Neuron (in vitro differentiated cells): Measurements from ENCODE around the gene FIBCD1.

Source experiments
- H2AFZ ChIP-seq: one replicate; pipeline ENCODE4 v1.6.1; 2013; ENCODE audit warnings: low read depth, mild to moderate bottlenecking, inconsistent platforms, low read length, moderate library complexity
- H3K27me3 ChIP-seq: one replicate; pipeline ENCODE4 v1.6.1; 2013; ENCODE audit warnings: low read length; ENCODE audit not compliant: insufficient read depth
- H3K36me3 ChIP-seq: one replicate; pipeline ENCODE4 v1.6.1; 2013; ENCODE audit warnings: low read length; ENCODE audit not compliant: insufficient read depth
- H3K4me1 ChIP-seq: one replicate; pipeline ENCODE4 v1.6.1; 2013; ENCODE audit warnings: low read length; ENCODE audit not compliant: insufficient read depth
- H3K4me3 ChIP-seq: 2 replicates; pipeline ENCODE4 v1.5.1; 2013; ENCODE audit warnings: mild to moderate bottlenecking, low read length, moderate library complexity
- H3K9me3 ChIP-seq: one replicate; pipeline ENCODE4 v1.6.1; 2013; ENCODE audit warnings: low read length

The FIBCD1 gene

GRCh38 chr9:130934702-130935647 is 4.1 kb downstream of the FIBCD1 start:
- H3K4me1 ChIP-seq = peaks cover 12% of the 10 kb centered on the region
- no peak overlapping the region for H2AFZ ChIP-seq
- no peaks in the 10 kb centered on the region for H3K9me3 ChIP-seq
- H3K36me3 ChIP-seq = no peaks in the 10 kb centered on the region
- H3K27me3 ChIP-seq = peaks cover 68% of the 10 kb centered on the region
- H3K4me3 ChIP-seq = no peak overlapping the region

DNA sequence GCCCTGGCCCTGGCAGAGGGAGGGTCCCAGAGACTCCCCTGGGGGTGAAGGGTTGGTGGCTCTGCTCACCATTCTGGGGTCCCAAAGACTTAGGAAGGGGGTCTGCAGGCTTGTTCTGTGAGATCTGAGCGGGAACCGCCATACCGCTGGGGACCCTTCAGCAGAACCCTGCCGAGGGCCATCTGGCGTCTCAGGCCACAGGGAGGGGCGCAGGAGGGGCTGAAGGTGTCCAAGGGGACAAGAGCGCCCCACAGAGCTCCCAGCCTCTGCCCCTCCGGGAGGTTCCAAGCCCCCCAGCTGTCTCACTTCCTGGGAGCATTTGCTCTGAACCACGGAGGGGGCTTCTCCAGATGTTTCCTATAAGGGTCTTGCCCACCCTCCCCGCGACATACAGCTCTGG is 4.8 kb downstream of the FIBCD1 start:
- peaks cover 12% of the 10 kb centered on the region for H3K4me1 ChIP-seq
- no peak overlapping the region for H2AFZ ChIP-seq
- no peaks in the 10 kb centered on the region for H3K9me3 ChIP-seq
- no peak overlapping the region for H3K4me3 ChIP-seq
- H3K36me3 ChIP-seq = no peaks in the 10 kb centered on the region
- peaks cover 69% of the 10 kb centered on the region for H3K27me3 ChIP-seq

- Histone ChIP-seq H3K4me1 (peaks cover 12% of the 10 kb centered on the region), H3K4me3 (no peak overlapping the region), H3K27me3 (peaks cover 66% of the 10 kb centered on the region), H3K9me3 (no peaks in the 10 kb centered on the region), H2AFZ (no peak overlapping the region), H3K36me3 (no peaks in the 10 kb centered on the region)
Measured at GRCh38 chr9:130933114-130934046, 5.7 kb downstream of the FIBCD1 start.

DNA sequence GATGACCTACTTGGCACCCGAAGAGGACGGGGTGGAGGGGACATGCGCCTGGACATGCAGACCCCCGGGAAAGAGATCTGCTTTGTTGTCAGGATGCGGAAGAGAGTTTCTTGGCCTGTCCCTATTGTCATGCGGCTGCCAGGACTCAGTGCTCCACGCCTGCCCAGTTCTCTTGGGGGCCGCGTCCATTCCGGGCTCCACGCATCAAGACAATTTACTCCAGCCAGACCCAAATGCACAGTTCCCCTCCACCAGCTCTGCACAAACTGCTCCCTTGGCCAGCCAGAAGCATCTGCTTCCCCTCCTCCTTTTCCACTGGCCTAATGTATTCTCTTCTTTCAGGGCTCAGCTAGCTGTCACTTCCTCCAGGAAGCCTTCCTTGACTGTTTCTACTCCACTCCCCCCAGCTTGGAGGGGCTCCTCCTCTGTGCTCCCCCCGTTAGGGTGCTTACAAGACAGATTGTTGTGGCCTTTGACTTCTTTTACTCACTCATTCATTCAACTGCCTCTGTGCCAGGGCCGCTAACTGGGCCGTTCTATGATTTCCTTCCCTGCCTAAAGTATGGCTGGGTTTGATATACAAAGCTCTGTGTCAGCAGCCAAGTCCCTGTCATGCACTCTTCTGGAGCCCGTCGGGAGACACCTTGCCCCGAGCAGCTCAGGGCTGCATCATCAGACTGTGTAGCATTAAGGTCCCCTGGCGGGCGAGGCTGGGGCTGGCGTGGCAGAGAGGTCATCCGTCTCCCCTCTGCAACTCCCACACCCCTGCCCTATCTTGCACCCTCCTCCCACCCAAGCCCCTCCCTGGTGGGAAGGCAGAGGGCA is 6.6 kb downstream of the FIBCD1 start:
- peaks cover 15% of the 10 kb centered on the region for H3K4me1 ChIP-seq
- H3K9me3 ChIP-seq = no peaks in the 10 kb centered on the region
- H3K36me3 ChIP-seq = no peaks in the 10 kb centered on the region
- H2AFZ ChIP-seq = no peak overlapping the region
- peaks cover 63% of the 10 kb centered on the region for H3K27me3 ChIP-seq
- H3K4me3 ChIP-seq = no peak overlapping the region

DNA sequence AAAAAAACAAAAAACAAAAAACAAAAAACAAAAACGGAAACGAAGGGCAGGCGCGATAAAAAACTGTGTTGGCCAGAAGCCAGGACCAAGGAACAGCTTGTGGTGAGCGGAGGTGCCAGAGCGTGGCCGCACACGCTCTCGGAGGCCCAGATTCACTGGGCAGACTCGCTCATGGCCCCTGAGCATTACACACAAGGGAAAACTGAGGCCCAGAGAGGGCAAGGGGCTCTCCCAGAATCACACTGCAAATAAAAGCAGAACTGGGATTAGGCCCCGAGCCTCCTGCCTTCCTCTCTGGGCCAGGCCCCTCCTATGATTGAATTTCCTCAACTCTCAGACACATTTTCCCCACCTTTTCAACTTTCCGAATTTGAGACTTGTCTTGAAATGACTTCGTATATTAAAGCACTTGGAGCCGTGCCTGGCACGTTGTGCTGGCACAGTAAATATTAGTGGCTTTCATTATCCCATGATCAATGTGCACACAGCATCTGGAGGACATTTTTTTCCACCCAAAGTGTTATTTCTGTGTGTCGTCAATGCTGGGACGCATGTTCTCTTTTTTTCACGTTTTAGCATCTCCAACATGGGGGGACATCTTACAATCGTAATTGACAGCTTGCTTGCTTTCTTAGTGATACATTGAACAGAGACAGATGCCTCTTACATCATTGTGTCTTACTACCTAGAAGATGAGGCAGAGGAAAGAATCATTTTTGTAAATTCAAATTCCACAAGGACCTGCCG is 7.4 kb downstream of the FIBCD1 start:
- Histone ChIP-seq H3K4me3 (no peak overlapping the region), H3K9me3 (no peaks in the 10 kb centered on the region), H2AFZ (no peak overlapping the region), H3K4me1 (peaks cover 10% of the 10 kb centered on the region), H3K36me3 (no peaks in the 10 kb centered on the region), H3K27me3 (peaks cover 59% of the 10 kb centered on the region)

DNA sequence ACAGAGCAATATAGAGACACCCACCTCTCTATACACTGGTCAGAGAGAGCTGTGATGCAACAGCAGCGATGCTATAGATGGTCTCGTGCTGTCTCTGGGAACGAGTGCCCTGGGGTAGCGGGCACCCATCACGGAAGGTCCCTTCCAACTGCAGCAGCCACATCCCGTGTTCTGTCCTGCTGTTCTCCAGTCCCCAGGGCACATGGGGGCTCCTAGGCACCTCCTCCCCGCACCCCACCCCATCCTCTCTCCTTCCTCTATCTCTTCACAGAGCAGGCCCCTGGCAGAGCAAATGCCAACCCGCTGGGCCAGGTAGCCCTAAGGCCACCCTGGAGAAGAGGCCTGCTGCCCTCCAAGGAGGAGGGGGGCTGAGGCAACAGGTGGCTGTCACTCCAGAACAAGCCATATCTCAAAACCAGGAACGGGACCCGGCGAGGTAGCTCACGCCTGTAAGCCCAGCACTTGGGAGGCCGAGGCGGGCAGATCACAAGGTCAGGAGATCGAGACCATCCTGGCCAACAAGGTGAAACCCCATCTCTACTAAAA is 8.2 kb downstream of the FIBCD1 start:
- Histone ChIP-seq H3K36me3 (no peaks in the 10 kb centered on the region), H3K4me1 (peaks cover 3% of the 10 kb centered on the region), H3K27me3 (peaks cover 62% of the 10 kb centered on the region)

DNA sequence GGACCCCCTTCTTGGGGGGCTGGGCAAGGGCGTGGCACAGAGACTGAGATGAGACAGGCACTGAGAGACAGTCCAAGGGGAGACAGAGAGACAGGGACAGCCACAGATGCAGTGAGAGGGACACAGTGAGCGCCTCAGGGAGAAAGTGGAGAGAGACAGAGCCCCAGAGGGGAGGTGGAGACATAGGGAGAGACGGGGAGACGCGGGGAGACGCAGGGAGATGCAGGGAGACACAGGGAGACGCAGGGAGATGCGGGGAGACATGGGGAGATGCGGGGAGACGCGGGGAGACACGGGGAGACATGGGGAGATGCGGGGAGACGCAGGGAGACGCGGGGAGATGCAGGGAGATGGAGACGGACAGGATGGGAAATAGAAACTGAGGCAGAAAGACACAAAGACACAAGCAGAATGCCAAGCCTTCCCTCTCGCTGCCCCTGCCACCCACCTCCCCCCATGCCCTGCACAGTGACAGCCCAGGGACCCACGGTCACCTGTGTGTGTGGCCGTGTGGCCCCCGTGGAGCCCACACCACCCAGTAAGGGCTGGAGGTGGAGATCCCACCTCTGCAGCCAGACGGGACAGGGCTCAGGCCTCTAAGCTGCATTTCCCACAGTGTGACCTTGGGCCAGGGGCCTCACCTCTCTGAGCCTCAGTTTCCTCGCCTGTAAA is 8.8 kb downstream of the FIBCD1 start:
- Histone ChIP-seq H3K4me3 (no peak overlapping the region), H3K9me3 (no peaks in the 10 kb centered on the region), H3K27me3 (peaks cover 62% of the 10 kb centered on the region), H2AFZ (no peak overlapping the region), H3K4me1 (peaks cover 2% of the 10 kb centered on the region), H3K36me3 (no peaks in the 10 kb centered on the region)

More for the DNA sequence above, 8.2 kb downstream of the FIBCD1 start:
- no peaks in the 10 kb centered on the region for H3K9me3 ChIP-seq
- H3K4me3 ChIP-seq = no peak overlapping the region
- no peak overlapping the region for H2AFZ ChIP-seq

- H3K36me3 ChIP-seq = no peaks in the 10 kb centered on the region
- no peak overlapping the region for H3K4me3 ChIP-seq
- H3K4me1 ChIP-seq = peaks cover 2% of the 10 kb centered on the region
- H2AFZ ChIP-seq = no peak overlapping the region
- H3K9me3 ChIP-seq = no peaks in the 10 kb centered on the region
- peaks cover 62% of the 10 kb centered on the region for H3K27me3 ChIP-seq
Measured at GRCh38 chr9:130929571-130930038, 9.4 kb downstream of the FIBCD1 start.

- no peak overlapping the region for H2AFZ ChIP-seq
- peaks cover 65% of the 10 kb centered on the region for H3K27me3 ChIP-seq
- peaks cover 2% of the 10 kb centered on the region for H3K4me1 ChIP-seq
- H3K9me3 ChIP-seq = no peaks in the 10 kb centered on the region
- H3K4me3 ChIP-seq = no peak overlapping the region
- H3K36me3 ChIP-seq = no peaks in the 10 kb centered on the region
Measured at GRCh38 chr9:130927995-130928900, 10.8 kb downstream of the FIBCD1 start.

DNA sequence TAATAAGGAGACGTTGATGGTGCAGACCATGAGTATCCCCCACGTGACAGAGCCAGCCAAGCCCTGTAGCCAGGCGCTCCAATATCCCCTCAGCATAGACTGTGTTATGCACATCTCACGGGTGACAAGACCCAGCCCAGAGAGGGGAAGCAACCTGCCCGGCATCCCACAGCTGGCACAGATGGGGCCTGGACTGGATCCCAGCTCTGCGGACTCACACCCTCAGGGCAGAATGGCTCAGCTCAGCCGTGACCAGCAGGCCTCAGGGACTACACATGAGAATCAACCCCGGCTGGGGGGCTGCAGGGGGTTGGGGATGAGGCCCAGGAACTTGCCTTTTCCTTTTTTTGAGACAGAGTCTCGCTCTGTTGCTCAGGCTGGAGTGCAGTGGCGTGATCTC is 11.7 kb downstream of the FIBCD1 start:
- Histone ChIP-seq H3K4me1 (peaks cover 2% of the 10 kb centered on the region), H3K36me3 (no peaks in the 10 kb centered on the region), H3K27me3 (peaks cover 69% of the 10 kb centered on the region), H3K9me3 (no peaks in the 10 kb centered on the region), H2AFZ (no peak overlapping the region), H3K4me3 (no peak overlapping the region)
